Measurements from ENCODE around the gene EXO1. TPM values are rescaled to one million over a fixed set of nuclear protein-coding genes. Genes with fewer than 3 reads are reported as not detected.

EXO1 gene
- total and polyA plus RNA-seq, 9 of the 15 experiments (the other 6 are each of a cell fraction or from before 2014, with no cell fraction given): 36.0 to 125 (median 83.9) TPM

GRCh38 chr1:241834733-241835377 lies 13.1 kb upstream of the EXO1 start (continued):
- TF ChIP-seq FOXP1 (CRISPR knock-in tag; IDR thresholded peaks at IDR 0.05) (no peak), SREBF2 (CRISPR knock-in tag; IDR thresholded peaks at IDR 0.05) (no peak), GATAD2B (IDR thresholded peaks at IDR 0.05; ENCODE audit: borderline replicate concordance) (peak; percentile 54; the same call in 1 of the 2 replicates), BCOR (IDR thresholded peaks at IDR 0.05) (no peak), U2AF1 (optimal IDR thresholded peaks at IDR 0.05; ENCODE audit: low read depth, low read length) (peak; percentile 58), TBP (optimal IDR thresholded peaks at IDR 0.05; ENCODE audit: low read depth, low read length) (no peak), CTCF (IDR thresholded peaks at IDR 0.05 in 2 of 3, conservative IDR thresholded peaks at IDR 0.05 in 1 of 3; ENCODE audit: insufficient read depth in 2 of 3, low read depth in 1 of 3, low read length in 3 of 3) (peak; percentile 65 to 89 (median 76); a peak in 5 of 6 replicates), WHSC1 (IDR thresholded peaks at IDR 0.05; ENCODE audit: low read length) (no peak), CEBPB (tag; IDR thresholded peaks at IDR 0.05) (no peak), CREB3 (tag; conservative IDR thresholded peaks at IDR 0.05; ENCODE audit: low read depth) (no peak), ZNF512 (tag; IDR thresholded peaks at IDR 0.05) (peak; percentile 52), ZNF347 (CRISPR knock-in tag; IDR thresholded peaks at IDR 0.05; ENCODE audit: low read depth) (no peak), BCL6 (CRISPR knock-in tag; IDR thresholded peaks at IDR 0.05) (no peak), ZNF23 (CRISPR knock-in tag; IDR thresholded peaks at IDR 0.05) (no peak), FOXK1 (CRISPR knock-in tag; IDR thresholded peaks at IDR 0.05; ENCODE audit: borderline replicate concordance) (no peak), ARID3A (IDR thresholded peaks at IDR 0.05; ENCODE audit: borderline replicate concordance, low read depth, low read length) (peak; percentile 80; the same call in 1 of the 2 replicates), NCOA6 (IDR thresholded peaks at IDR 0.05) (no peak), PYGO2 (tag; IDR thresholded peaks at IDR 0.05) (no peak)
